GM18505 (cell line): ENCODE results near the gene TOM1.

ENCODE experiments used
- ATAC-seq: cut with Tn5 transposase; IDR thresholded peaks from one replicate; pipeline ENCODE4 v1.9.1; 2021; ENCODE audit not compliant: unreplicated experiment
- POLR2A ChIP-seq: IDR thresholded peaks from 4 replicates; pipeline ENCODE4 v1.6.1; 2011; ENCODE audit warnings: borderline replicate concordance; ENCODE audit not compliant: insufficient read depth, insufficient read length; ENCODE audit errors: extremely low read depth

TOM1 gene

DNA sequence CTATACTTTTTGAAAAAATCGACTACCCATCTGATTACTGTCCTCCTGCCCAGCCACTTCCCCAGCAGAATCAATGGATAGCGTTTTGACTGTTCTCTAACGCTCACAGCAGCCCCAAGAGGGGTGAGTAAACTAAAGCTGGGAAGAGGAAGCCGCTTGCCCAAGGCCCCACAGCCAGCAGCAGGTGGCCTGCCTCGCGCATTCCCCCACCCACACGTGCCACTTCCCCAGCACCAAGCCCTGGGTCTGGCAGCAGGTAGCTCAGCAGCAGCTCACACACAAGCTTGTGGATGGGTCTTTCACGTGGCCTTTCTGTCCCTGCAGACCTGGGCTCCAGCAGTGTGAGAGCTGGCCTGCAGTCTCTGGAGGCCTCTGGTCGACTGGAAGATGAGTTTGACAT is 34.3 kb downstream of the TOM1 start:
- no peak for TF ChIP-seq POLR2A

DNA sequence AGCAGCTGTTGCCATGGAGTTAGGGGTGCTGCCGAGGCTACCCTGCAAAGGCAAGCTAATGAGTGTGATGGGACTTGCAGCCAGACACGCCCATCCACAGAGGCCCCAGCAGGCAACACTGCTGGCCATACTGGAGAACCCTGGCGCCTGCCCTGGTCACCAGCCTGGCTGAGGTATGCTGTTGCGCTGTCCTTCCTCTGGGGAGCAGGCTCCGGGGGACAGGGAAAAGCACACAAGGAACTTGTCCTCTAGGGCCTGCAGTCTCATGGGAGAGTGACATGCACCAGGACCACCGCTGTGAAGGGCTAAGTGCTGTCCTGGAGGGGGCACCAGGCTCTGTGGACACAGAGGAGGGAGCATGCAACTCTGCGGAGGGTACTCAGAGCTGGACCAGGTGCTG is 35.8 kb downstream of the TOM1 start:
- no peak for ATAC-seq
- no peak for TF ChIP-seq POLR2A

More for the DNA sequence above, 34.3 kb downstream of the TOM1 start:
- no peak for ATAC-seq

DNA sequence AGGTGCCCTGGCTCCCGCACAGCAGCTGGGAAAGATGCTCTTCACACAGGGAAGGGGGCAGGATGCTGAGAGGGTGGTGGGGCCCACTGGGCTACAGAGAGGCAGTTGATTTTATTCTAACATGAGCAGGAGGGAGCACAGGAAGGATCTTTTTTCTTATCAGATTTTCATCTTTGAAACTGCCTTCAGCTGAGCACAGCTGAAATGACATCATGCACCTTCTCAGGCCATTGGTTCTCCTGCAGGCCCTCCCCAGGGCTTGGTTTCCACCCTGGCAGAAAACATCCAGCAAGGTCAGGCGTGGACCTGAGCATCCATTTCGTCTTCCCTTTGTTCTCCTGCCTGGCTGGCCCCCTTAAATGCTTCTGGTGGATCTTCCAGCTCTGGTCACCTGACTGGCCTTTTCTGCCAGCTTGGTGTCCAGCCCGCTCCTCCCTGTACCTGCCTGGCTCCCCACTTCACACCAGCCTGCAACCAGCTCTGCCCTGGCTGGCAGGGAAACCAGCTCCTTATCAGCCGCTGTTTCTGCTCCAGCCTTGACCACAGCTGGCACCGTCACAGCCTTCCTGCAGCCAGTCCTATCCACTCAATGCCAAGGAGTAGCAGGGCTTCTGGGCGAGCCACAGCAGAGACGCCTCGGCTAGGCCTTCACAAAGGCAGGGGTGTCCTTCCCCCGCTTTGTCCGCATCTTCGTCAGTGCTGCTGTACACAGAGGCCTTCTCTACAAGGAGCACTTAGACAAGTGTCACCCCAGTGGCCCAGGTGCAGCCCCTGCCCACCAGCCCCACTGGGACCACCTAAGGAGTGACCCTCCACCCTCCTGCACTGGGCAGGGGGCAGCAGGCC is 36.5 kb downstream of the TOM1 start:
- no peak for TF ChIP-seq POLR2A
- no peak for ATAC-seq

DNA sequence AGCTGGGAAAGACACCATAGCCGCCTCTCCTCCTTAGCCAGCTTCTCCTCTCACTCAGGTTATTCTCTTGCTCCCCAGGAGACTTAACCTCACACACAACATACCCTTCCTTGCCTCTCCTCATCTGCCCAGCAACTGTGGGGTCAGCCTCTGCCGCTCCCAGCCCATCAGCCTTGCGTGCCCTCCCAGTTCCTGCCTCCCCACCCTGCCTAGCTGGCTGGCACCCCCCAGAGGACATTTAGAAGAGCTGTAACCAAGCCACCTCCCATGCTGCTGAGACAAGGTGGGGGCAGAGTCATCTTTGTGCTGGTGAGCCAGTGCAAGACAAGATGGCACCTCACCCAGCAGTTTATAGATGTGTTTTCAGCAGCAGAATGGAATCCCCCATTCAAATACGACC is 38.2 kb downstream of the TOM1 start:
- no peak for ATAC-seq
- TF ChIP-seq POLR2A, result no peak

DNA sequence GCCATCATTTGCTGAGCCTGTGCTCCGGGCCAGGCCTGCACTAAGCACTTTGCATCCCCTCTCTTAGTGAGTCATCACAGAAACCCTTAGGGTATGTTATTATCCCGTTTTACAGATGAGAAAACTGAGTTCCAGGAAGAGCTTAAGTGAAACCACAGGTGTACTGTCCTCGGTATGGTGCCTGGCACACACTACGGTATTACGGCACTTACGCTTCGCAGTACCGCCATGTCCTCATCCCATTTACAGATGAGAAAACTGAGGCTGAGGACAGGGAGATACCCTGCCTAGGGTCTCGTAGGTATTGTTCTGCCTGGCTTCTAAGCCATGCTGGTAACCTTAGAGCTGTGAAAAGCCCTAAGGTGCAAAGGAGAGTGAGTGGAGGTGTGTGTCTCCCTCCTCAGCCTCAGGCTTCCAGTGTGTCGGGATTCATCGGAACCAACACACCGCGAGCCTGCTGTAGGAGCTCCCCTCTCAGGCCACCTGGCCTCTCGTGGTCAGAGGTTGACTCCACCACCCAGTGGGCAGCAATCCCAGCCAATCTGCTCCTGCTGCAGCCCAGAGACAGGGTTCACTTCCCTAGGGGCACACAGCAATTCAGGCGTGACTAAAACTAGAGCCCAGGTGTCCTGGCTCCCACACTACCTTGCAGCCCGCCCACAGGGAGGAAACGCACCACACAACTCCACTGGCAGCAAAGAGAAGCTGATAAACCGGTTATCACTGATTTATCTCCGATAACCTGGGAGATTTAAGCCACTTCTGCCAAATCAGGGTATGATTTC is 41.6 kb downstream of the TOM1 start:
- ATAC-seq, result no peak

DNA sequence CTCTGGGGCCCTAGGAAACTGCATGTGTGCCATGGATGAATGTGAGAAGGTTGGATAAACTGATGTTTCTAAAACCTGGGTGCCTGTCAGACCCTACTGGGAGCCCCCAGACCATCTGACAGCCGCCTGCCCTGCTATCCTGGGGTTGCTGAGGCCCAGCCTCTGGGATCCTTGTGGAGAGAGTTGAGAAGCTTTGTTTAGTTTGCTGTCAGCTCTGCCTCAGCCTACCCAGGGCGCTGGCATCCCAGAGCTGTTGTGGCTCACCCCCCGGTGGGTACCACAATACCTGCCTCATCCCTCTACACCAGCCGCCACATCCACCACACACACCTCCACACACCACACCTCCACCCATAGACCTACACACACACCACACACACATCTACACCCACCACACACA is 42.7 kb downstream of the TOM1 start:
- ATAC-seq, result no peak
- TF ChIP-seq POLR2A, result no peak

More for the DNA sequence above, 41.6 kb downstream of the TOM1 start:
- TF ChIP-seq POLR2A, result no peak

DNA sequence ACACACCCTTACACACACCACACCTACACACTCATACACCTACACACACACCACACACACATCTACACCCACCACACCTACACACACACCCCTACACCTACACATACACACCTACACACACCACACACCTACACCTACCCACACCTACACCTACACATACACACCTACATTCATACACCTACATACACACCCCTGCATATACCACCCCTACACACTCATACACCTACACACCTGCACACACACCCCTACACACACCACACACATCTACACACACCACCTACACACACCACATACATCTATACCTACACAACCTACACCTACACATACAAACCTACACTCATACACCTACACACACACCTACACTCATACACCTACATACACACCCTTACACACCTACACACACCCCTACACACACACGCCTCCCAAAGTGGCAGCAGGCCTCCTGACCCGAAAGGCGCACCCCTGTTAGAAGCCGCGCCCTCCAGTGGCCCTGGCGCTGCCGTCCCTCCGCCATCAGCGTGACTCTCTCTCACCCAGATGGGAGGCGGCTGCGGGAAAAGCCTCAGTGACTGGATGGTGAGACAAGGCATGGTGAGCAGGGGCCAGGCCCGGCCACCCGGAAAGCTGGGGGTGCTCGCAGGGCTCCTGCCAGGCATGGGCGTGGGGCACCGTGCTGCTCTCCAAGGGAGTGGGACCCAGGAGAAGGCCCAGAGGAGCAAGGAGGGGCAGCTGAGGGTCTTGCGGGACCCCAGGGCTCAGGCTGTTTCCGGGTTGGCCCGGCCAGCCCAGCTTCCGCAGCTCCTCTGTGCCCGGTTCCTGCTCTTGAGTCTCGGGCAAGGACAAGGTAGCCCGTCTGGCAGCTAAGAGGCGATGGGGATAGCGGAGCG is 44.2 kb downstream of the TOM1 start:
- no peak for TF ChIP-seq POLR2A
- ATAC-seq, result no peak

DNA sequence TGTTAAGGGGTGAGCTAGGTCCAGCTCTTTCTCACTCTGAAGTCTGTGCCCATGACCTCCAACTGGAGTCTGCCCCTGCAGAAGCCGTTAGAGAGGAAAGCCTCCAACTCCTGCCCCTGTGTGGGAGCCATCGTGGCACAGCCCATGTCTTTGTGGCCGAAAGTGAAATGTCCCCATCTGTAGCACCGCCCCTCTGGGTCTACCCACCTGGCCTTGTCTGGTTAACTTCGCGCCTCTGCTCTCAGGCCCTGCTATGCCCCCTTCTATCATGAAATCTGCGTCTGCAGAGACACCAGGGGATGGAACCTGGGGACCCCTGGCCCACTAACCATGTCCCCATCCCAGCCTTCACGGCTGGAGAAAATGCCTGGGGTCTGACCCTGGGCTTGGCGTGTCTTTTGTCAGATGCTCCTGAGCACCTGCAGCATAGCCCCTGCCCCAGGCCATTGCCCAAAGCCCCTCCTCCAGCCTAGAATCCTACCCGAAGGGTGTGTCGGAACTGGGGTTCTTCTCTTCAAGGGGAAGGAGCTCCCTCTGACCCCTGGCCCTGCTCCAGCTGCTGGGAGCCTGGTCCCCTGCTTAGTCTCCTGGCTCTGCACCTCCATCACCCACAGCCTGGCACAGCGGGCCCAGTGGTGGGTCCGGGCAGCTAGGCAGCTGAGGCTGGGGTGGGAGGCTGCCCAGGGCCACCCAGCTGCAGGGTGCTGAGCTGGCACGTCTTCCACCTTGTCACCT is 45.4 kb downstream of the TOM1 start:
- no peak for TF ChIP-seq POLR2A
- ATAC-seq, result no peak

DNA sequence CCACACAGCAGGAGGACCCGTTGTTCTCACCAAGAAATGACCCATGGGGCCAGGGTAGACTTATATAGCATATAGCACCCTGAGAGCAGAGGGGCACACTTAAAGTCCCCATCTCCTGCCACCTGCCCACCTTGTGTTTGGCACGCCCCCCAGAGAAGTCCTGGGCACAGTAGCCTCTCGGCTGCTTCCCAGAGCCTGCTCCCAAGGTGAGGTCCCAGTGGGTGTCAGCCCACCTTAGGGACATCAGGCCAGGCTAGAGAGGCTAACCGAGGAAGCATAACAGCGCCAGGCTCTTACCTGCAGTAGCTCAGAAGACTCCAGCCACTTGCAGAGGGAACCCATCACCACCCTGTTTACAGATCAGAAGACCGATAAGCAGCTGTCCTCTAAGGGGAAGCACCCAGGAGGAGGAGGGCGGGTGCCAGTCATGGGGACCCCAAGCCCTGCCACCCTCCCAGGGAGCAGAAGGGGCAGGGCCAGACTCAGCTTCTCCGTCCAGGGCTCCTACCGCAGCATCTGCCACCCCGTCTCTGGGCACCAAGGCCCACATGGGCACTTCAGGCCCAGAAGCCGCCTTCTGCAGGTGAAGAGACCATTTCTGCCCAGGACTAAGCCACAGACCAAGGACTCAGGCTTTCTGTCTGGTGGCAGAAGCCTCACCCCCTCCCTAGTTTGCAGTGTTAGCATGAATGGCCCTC is 46.3 kb downstream of the TOM1 start:
- ATAC-seq, result no peak
- TF ChIP-seq POLR2A, result no peak

DNA sequence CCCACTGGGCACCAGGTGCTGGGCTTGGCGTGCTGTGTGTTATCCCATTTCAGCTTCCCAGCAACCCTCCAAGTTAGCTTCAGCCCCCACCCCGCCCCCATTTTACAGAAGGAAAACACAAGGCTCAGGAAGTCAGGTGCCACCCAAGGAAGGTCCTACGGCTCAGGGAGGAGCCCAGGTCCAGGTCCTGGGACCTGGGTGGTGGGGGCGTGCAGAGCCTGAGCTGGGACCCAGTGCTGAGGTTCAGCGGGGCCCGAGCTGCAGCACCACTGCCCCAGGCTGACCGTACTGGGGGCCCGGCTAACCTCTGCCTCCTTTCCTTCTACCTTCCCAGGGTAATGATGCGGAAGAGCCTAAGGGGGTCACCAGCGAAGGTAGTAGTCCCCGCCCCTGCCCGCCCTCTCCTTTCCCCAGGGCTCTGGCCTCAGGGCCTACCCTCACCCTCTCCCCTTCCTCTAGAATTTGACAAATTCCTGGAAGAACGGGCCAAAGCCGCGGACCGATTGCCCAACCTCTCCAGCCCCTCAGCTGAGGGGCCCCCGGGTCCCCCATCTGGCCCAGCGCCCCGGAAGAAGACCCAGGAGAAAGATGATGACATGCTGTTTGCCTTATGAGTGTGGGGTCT is 47.0 kb downstream of the TOM1 start:
- no peak for TF ChIP-seq POLR2A
- no peak for ATAC-seq

DNA sequence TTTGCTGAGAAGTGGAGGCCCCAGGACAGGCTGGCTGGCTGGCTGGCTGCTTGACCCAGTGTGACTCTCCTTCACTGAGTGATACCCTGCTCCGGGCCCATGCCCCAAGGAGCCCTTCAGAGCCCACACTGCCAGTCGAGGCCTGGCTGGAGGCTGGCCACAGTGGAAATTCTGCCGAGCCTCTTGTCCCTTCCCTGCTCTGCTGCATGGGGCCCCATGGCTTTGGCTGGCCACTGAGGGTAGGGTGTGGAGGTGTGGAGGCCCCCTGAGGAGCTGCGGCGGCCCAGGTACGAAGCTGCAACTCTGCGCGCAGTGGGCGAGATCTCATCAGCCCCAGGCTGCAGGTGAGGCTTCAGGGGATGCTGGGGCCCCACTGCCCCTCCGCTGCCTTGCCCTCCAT is 47.8 kb downstream of the TOM1 start:
- ATAC-seq, result no peak
- TF ChIP-seq POLR2A, result no peak

DNA sequence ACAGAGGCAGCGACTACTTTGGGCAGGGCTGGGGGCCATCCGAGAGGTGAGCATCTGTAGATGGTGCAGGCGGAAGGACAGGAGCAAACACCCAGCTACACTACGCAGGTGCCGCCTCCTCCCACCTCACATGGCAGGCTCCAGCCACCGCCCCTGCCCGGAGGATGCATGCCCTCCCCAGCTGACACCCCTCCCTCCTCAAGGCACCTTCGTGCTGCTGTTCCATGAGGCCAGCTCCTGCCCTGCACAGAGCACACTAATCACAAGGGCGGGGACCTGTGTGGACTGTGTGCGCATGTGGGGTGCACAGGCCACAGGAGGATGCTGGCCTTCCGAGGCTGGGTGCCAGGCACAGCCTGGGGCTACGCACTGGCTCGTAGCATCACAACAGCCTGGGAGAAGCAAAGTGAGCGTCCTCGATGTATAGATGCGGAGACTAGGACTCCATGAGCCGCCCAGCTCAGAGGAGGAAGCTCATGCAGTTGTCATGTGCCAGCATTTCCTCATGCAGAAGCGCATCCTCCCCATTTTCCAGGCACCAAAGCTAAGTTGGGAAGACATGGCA is 48.4 kb downstream of the TOM1 start:
- no peak for ATAC-seq
- no peak for TF ChIP-seq POLR2A

DNA sequence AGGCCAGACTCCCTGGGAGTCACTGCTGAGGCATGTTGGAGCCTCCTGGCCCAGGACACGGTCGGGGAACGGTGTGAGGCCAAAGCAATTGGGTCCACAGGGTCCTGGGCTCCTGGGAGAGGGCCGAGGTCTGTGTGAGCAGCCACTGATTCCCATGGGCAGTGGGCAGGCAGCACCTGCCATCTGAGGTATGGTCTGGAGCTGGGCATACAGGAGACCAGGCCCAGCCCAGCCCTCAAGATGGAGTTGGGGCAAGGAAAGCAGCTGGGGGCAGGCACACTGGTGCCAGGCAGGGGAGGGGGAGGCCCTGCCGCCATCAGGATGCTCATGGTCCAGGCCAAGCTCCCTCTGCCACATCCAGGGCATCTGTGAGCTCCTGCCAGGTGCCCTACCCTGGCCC is 49.0 kb downstream of the TOM1 start:
- no peak for TF ChIP-seq POLR2A

More for the DNA sequence above, 49.0 kb downstream of the TOM1 start:
- ATAC-seq, result no peak
